PC-3 (cell line): ENCODE measurements around the gene CPLX3. TPM values are rescaled to one million over a fixed set of nuclear protein-coding genes. Genes with fewer than 3 reads are reported as not detected.

Experiments used
- ATAC-seq: fragments of 200-7000 bp; cut with Tn5 transposase; 2 replicates; pipeline ENCODE4 v1.9.1; 2020; ENCODE audit warnings: mild to moderate bottlenecking, moderate library complexity
- BruUV-seq: library from RNA; stranded (reverse); fragments of 400-500 nt; replicated peaks from 2 replicates; lab custom pipeline; 2021; lab: Mats Ljungman, UMichigan
- CTCF ChIA-PET: fragments of 300-600 bp; sonication (Branson Sonifier 250); formaldehyde crosslinking; loops from one replicate; lab custom pipeline; 2022; ENCODE audit warnings: antibody characterized with exemption; lab: Charles Lee
- POLR2A ChIA-PET: fragments of 300-600 bp; sonication (Branson Sonifier 250); formaldehyde crosslinking; loops from one replicate; lab custom pipeline; 2022; ENCODE audit warnings: antibody characterized with exemption; ENCODE audit not compliant: unreplicated experiment; lab: Charles Lee
- DNase-seq: peaks from one replicate; pipeline ENCODE4 v3.0.0-alpha.2; 2015
- H2AFZ ChIP-seq: fragments of 300-600 bp; sonication (generic); 2 replicates; pipeline ENCODE4 v1.6.0; 2016; ENCODE audit warnings: antibody characterized with exemption, low read length
- H3F3A ChIP-seq: fragments of 300-600 bp; sonication (generic); one replicate; pipeline ENCODE4 v1.6.0; 2017; ENCODE audit warnings: antibody characterized with exemption, low read length, control low read depth, mild to moderate bottlenecking; ENCODE audit not compliant: unreplicated experiment
- H3K27ac ChIP-seq: fragments of 300-600 bp; sonication (generic); 2 replicates; pipeline ENCODE4 v1.5.1; 2016; ENCODE audit warnings: mild to moderate bottlenecking, low read length
- H3K27me3 ChIP-seq: fragments of 300-600 bp; sonication (generic); 2 replicates; pipeline ENCODE4 v1.6.1; 2016; ENCODE audit warnings: low read length, mixed read lengths
- H3K36me3 ChIP-seq: fragments of 300-600 bp; sonication (generic); 2 replicates; pipeline ENCODE4 v1.6.1; 2016; ENCODE audit warnings: low read depth, mixed run types, low read length, mixed read lengths
- H3K4me1 ChIP-seq: fragments of 300-600 bp; sonication (generic); 2 replicates; pipeline ENCODE4 v1.5.1; 2016; ENCODE audit warnings: low read length; ENCODE audit not compliant: insufficient read depth
- H3K4me2 ChIP-seq: fragments of 300-600 bp; sonication (generic); 2 replicates; pipeline ENCODE4 v1.6.0; 2016; ENCODE audit warnings: low read length
- H3K4me3 ChIP-seq: fragments of 300-600 bp; sonication (generic); 2 replicates; pipeline ENCODE4 v1.5.1; 2016; ENCODE audit warnings: mild to moderate bottlenecking, low read length, mixed read lengths
- H3K79me2 ChIP-seq: fragments of 300-600 bp; sonication (generic); 2 replicates; pipeline ENCODE4 v1.6.1; 2017; ENCODE audit warnings: low read length, mixed read lengths
- H3K9ac ChIP-seq: fragments of 300-600 bp; sonication (generic); 2 replicates; pipeline ENCODE4 v1.6.0; 2016; ENCODE audit warnings: mild to moderate bottlenecking, low read length
- H3K9me2 ChIP-seq: fragments of 300-600 bp; sonication (generic); replicated peaks from 2 replicates; pipeline ENCODE4 v1.6.1; 2016; ENCODE audit warnings: mixed run types, low read length, mixed read lengths
- H3K9me3 ChIP-seq: fragments of 300-600 bp; sonication (generic); 2 replicates; pipeline ENCODE4 v1.6.1; 2016; ENCODE audit warnings: low read length, mixed read lengths
- H4K20me1 ChIP-seq: fragments of 300-600 bp; sonication (generic); 2 replicates; pipeline ENCODE4 v1.6.1; 2016; ENCODE audit warnings: low read length, mixed read lengths
- CTCF ChIP-seq: fragments of 300-600 bp; sonication (generic); conservative IDR thresholded peaks from 2 replicates; pipeline ENCODE4 v1.5.1; 2017; ENCODE audit warnings: antibody characterized with exemption, low read depth, mild to moderate bottlenecking, low read length
- EZH2 ChIP-seq: fragments of 300-600 bp; sonication (generic); IDR thresholded peaks from one replicate; pipeline ENCODE4 v1.6.1; 2017; ENCODE audit warnings: antibody characterized with exemption, mild to moderate bottlenecking, low read length; ENCODE audit not compliant: unreplicated experiment
- EZH2phosphoT487 ChIP-seq: fragments of 300-600 bp; sonication (generic); IDR thresholded peaks from 2 replicates; pipeline ENCODE4 v1.6.1; 2018; ENCODE audit warnings: mild to moderate bottlenecking, antibody characterized with exemption, low read length, borderline replicate concordance
- intact Hi-C: fragments of 100-400 bp; cut with micrococcal nuclease; formaldehyde crosslinking; loops from 2 replicates; pipeline ENCODE4 v1.9.0; 2023
- total RNA-seq: library from RNA; depleted of rRNA; stranded (reverse); fragments of >200 nt; gene quantifications from 2 replicates; pipeline ENCODE4 v1.2.3, GENCODE V29; 2014

Gene CPLX3
- total RNA-seq, 1 experiment from 2014 or later: not detected

GRCh38 chr15:74787251-74788041, 39.0 kb upstream of the CPLX3 start:
- ATAC-seq (no peak), DNase-seq (no peak)
- H2AFZ ChIP-seq: no peak overlapping the region
- H3K9me2 ChIP-seq: no peaks in the 10 kb centered on the region
- no peaks in the 10 kb centered on the region for H3K9me3 ChIP-seq
- BruUV-seq: no TSS peak
- H3K36me3 ChIP-seq: no peaks in the 10 kb centered on the region; the same call in 1 of the 2 replicates
- H3F3A ChIP-seq: no peaks in the 10 kb centered on the region
- intact Hi-C loops: no loop called here
- TF ChIP-seq EZH2 (no peak), EZH2phosphoT487 (no peak), CTCF (peak; percentile 28; the same call in 1 of the 2 replicates)
- H3K79me2 ChIP-seq: peaks cover 99% of the 10 kb centered on the region
- H3K27ac ChIP-seq: no peak overlapping the region
- ChIA-PET POLR2A (interaction anchor here (0.6 kb wide), 1 partner anchor 133 kb away, joined by 11 read pairs; no protein-coding TSS in a partner anchor), CTCF (no interaction called here)
- peaks cover 24% of the 10 kb centered on the region for H3K4me1 ChIP-seq
- no peak overlapping the region for H3K4me2 ChIP-seq
- peaks cover 29% of the 10 kb centered on the region; the same call in 1 of the 2 replicates for H4K20me1 ChIP-seq
- H3K9ac ChIP-seq: no peak overlapping the region
- H3K27me3 ChIP-seq: no peaks in the 10 kb centered on the region
- no peak overlapping the region for H3K4me3 ChIP-seq

DNA sequence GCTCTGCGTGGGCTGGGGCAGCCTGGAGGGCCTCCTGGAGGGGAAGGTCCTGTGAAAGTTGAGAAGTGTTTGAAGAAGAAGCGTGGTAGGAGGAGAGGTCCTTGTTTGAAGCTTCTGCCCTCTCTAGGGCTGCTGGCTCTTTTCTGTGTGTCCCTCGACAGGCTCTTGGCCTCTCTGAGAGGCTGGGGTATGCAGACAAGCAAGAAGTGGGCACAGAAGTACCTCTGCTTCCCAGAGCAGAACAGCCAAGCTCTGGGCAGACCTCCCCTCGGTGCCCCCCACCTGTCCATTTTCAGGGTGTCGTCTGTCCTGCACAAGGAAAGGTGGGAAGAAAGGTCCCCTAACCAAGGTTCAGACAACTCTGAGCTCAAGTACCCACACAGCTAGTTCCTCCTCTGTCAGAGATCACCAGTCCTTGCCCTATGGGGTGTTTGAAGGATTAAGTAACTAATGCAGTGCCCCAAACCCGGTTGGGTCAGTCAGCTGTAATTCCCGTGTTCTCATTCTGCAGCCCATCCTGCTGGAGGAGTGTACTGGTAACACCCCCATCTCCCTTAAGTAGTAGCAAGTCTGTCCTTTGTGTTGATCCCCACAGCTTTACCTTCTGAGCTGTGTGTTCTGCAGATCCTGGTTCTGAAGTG, 38.3 kb upstream of the CPLX3 start:
- H3F3A ChIP-seq: no peaks in the 10 kb centered on the region
- ATAC-seq (no peak), DNase-seq (no peak)
- TF ChIP-seq EZH2: no peak
- TF ChIP-seq CTCF: no peak
- TF ChIP-seq EZH2phosphoT487: no peak
- H4K20me1 ChIP-seq: peaks cover 31% of the 10 kb centered on the region; the same call in 1 of the 2 replicates
- ChIA-PET POLR2A (interaction anchor here (0.6 kb wide), 1 partner anchor 133 kb away, joined by 11 read pairs; no protein-coding TSS in a partner anchor), CTCF (no interaction called here)
- peaks cover 20% of the 10 kb centered on the region for H3K4me1 ChIP-seq
- H3K4me2 ChIP-seq: no peak overlapping the region
- H3K79me2 ChIP-seq: peaks cover 99% of the 10 kb centered on the region
- H3K36me3 ChIP-seq: no peaks in the 10 kb centered on the region; the same call in 1 of the 2 replicates
- no TSS peak for BruUV-seq
- H3K27me3 ChIP-seq: no peaks in the 10 kb centered on the region
- no peak overlapping the region for H3K4me3 ChIP-seq
- H3K9me2 ChIP-seq: no peaks in the 10 kb centered on the region
- intact Hi-C loops: no loop called here
- H3K9me3 ChIP-seq: no peaks in the 10 kb centered on the region
- no peak overlapping the region for H2AFZ ChIP-seq
- no peak overlapping the region for H3K27ac ChIP-seq
- no peak overlapping the region for H3K9ac ChIP-seq
